H1 (cell line): ENCODE data around the gene SHROOM2. TPM values are rescaled to one million over a fixed set of nuclear protein-coding genes. Genes with fewer than 3 reads are reported as not detected.
A peak's percentile ranks its signal among the peaks of the same experiment; 100 is the strongest.

Experiments
- CTCF ChIA-PET: fragments of 300-600 bp; sonication (Branson Sonifier 250); formaldehyde crosslinking; loops from one replicate; lab custom pipeline; 2021; ENCODE audit not compliant: partially characterized antibody; lab: Charles Lee
- POLR2A ChIA-PET: fragments of 300-600 bp; sonication (Branson Sonifier 250); formaldehyde crosslinking; loops from one replicate; lab custom pipeline; 2021; ENCODE audit warnings: inconsistent platforms; ENCODE audit not compliant: partially characterized antibody; lab: Charles Lee
- DNase-seq, 2 experiments: peaks; one replicate each; pipeline versions ENCODE4 v3.0.0 to v3.0.0-alpha.2; 2010 to 2022; ENCODE audit warnings: low spot score in 2 of 2, low read depth in 1 of 2, mixed read lengths in 1 of 2
- FAIRE-seq: peaks from 2 replicates; lab custom pipeline; 2011; peaks lifted over from hg19 to GRCh38; lab: Jason Lieb, UNC
- H2AFZ ChIP-seq: 2 replicates; pipeline ENCODE4 v1.8.1; 2012; ENCODE audit warnings: low read length, inconsistent platforms
- H2AK5ac ChIP-seq: 2 replicates; pipeline ENCODE4 v1.6.1; 2013; ENCODE audit warnings: low read depth, low read length
- H2BK120ac ChIP-seq: replicated peaks from 2 replicates; pipeline ENCODE3; 2013; ENCODE audit warnings: low read depth, low read length, inconsistent platforms
- H2BK12ac ChIP-seq: 2 replicates; pipeline ENCODE4 v1.6.1; 2013; ENCODE audit warnings: low read depth, low read length
- H2BK15ac ChIP-seq: 2 replicates; pipeline ENCODE4 v1.6.1; 2013; ENCODE audit warnings: low read length
- H2BK20ac ChIP-seq: 2 replicates; pipeline ENCODE4 v1.6.1; 2013; ENCODE audit warnings: low read length
- H2BK5ac ChIP-seq: 2 replicates; pipeline ENCODE4 v1.6.1; 2013; ENCODE audit warnings: low read depth, low read length
- H3K14ac ChIP-seq: 2 replicates; pipeline ENCODE4 v1.6.1; 2013; ENCODE audit warnings: inconsistent platforms; ENCODE audit not compliant: insufficient read length
- H3K18ac ChIP-seq: 2 replicates; pipeline ENCODE4 v1.6.1; 2013; ENCODE audit warnings: low read length; ENCODE audit errors: extremely low read depth
- H3K23ac ChIP-seq: 2 replicates; pipeline ENCODE4 v1.6.1; 2013; ENCODE audit warnings: inconsistent platforms; ENCODE audit not compliant: insufficient read length
- H3K23me2 ChIP-seq: 2 replicates; pipeline ENCODE4 v1.6.1; 2013; ENCODE audit warnings: low read depth, low read length
- H3K27ac ChIP-seq: 2 replicates; pipeline ENCODE4 v1.6.1; 2011; ENCODE audit warnings: low read depth, low read length, inconsistent platforms
- H3K27me3 ChIP-seq, 4 experiments: replicated peaks in 1 of 4; 1 replicate in 1 of 4; 2 replicates in 3 of 4; pipeline versions ENCODE4 v1.6.1 to v1.8.1; 2011 to 2013; ENCODE audit warnings: low read length in 3 of 4, mild to moderate bottlenecking in 3 of 4, inconsistent platforms in 2 of 4, mixed read lengths in 2 of 4, moderate library complexity in 1 of 4; ENCODE audit not compliant: control insufficient read depth in 3 of 4, insufficient read depth in 3 of 4; ENCODE audit errors: extremely low read depth in 1 of 4
- H3K36me3 ChIP-seq, 4 experiments: 2 replicates each; pipeline versions ENCODE4 v1.6.1 to v1.8.1; 2011 to 2013; ENCODE audit warnings: mild to moderate bottlenecking in 4 of 4, low read length in 3 of 4, moderate library complexity in 2 of 4, control low read depth in 1 of 4, inconsistent platforms in 1 of 4; ENCODE audit not compliant: insufficient read depth in 4 of 4, control insufficient read depth in 2 of 4
- H3K4ac ChIP-seq: replicated peaks from 2 replicates; pipeline ENCODE3; 2013; ENCODE audit warnings: low read length, low read depth, mixed read lengths, inconsistent platforms; ENCODE audit not compliant: insufficient read length
- H3K4me1 ChIP-seq, 4 experiments: replicated peaks in 1 of 4; 1 replicate in 1 of 4; 2 replicates in 3 of 4; pipeline versions ENCODE4 v1.6.1 to v1.8.1; 2011 to 2013; ENCODE audit warnings: low read length in 3 of 4, inconsistent platforms in 2 of 4, mixed read lengths in 1 of 4; ENCODE audit not compliant: insufficient read depth in 4 of 4, control insufficient read depth in 3 of 4
- H3K4me2 ChIP-seq, 2 experiments: 2 replicates each; pipeline versions ENCODE4 v1.6.1 to v1.8.1; 2011 to 2013; ENCODE audit warnings: low read depth in 2 of 2, low read length in 2 of 2, control low read depth in 1 of 2, inconsistent platforms in 1 of 2, mild to moderate bottlenecking in 1 of 2; ENCODE audit not compliant: insufficient read depth in 1 of 2
- H3K4me3 ChIP-seq, 4 experiments: fragments of 200-600, 300-600 bp in 1 of 4; sonication (generic), shearing (Covaris generic), sonication (Bioruptor Twin) in 1 of 4; 2 replicates each; pipeline versions ENCODE4 v1.5.1 to v1.8.1; 2011 to 2016; ENCODE audit warnings: low read length in 4 of 4, low read depth in 3 of 4, control low read depth in 2 of 4, inconsistent platforms in 2 of 4, mild to moderate bottlenecking in 2 of 4, mixed read lengths in 1 of 4, moderate library complexity in 1 of 4; ENCODE audit not compliant: insufficient read depth in 2 of 4; ENCODE audit errors: extremely low read depth in 1 of 4
- H3K56ac ChIP-seq: replicated peaks from 2 replicates; pipeline ENCODE3; 2013; ENCODE audit warnings: low read depth, mild to moderate bottlenecking, mixed read lengths, low read length, inconsistent platforms; ENCODE audit not compliant: insufficient read length
- H3K79me1 ChIP-seq: 2 replicates; pipeline ENCODE4 v1.6.1; 2013; ENCODE audit warnings: low read depth, low read length, control low read depth
- H3K79me2 ChIP-seq, 2 experiments: 2 replicates each; pipeline versions ENCODE4 v1.6.1 to v1.8.1; 2012 to 2013; ENCODE audit warnings: low read length in 2 of 2, mild to moderate bottlenecking in 2 of 2, inconsistent platforms in 1 of 2; ENCODE audit not compliant: insufficient read depth in 2 of 2, control insufficient read depth in 1 of 2
- H3K9ac ChIP-seq, 4 experiments: replicated peaks in 1 of 4; 1 replicate in 1 of 4; 2 replicates in 3 of 4; pipeline versions ENCODE4 v1.6.1 to v1.8.1; 2011 to 2013; ENCODE audit warnings: low read depth in 3 of 4, low read length in 3 of 4, control low read depth in 2 of 4, mild to moderate bottlenecking in 2 of 4, moderate library complexity in 2 of 4, inconsistent platforms in 1 of 4; ENCODE audit errors: extremely low read depth in 1 of 4
- H3K9me3 ChIP-seq, 2 experiments: 2 replicates each; pipeline versions ENCODE4 v1.6.1 to v1.8.1; 2012 to 2013; ENCODE audit warnings: mild to moderate bottlenecking in 2 of 2, moderate library complexity in 2 of 2, control low read depth in 1 of 2, inconsistent platforms in 1 of 2, low read depth in 1 of 2, low read length in 1 of 2, mixed read lengths in 1 of 2; ENCODE audit not compliant: insufficient read depth in 2 of 2
- H4K20me1 ChIP-seq, 2 experiments: replicated peaks in 1 of 2; 2 replicates each; pipeline versions ENCODE3 to v1.8.1; 2011 to 2013; ENCODE audit warnings: inconsistent platforms in 2 of 2, low read length in 2 of 2, mild to moderate bottlenecking in 1 of 2; ENCODE audit not compliant: insufficient read depth in 2 of 2, control insufficient read depth in 1 of 2
- H4K5ac ChIP-seq: 2 replicates; pipeline ENCODE4 v1.6.1; 2013; ENCODE audit warnings: low read length, low read depth, mixed read lengths, inconsistent platforms; ENCODE audit not compliant: insufficient read length
- H4K8ac ChIP-seq: 2 replicates; pipeline ENCODE4 v1.8.0; 2013; ENCODE audit warnings: mild to moderate bottlenecking, moderate library complexity, low read length, inconsistent platforms; ENCODE audit not compliant: insufficient read depth; ENCODE audit errors: extremely low read depth
- H4K91ac ChIP-seq: replicated peaks from 2 replicates; pipeline ENCODE3; 2013; ENCODE audit warnings: low read length, mixed read lengths, inconsistent platforms; ENCODE audit not compliant: insufficient read length
- CBX8 ChIP-seq: fragments of 300-800, 300-1000 bp; sonication (generic); IDR thresholded peaks from 2 replicates; pipeline ENCODE4 v1.7.1; 2016; ENCODE audit warnings: low read depth, low read length, borderline replicate concordance
- KDM4A ChIP-seq: IDR thresholded peaks from one replicate; pipeline ENCODE4 v1.7.1; 2012; ENCODE audit warnings: low read depth, mild to moderate bottlenecking, moderate library complexity, low read length, inconsistent platforms; ENCODE audit not compliant: severe bottlenecking
- PHF8 ChIP-seq: fragments of 200-600 bp; sonication (generic); conservative IDR thresholded peaks from 2 replicates; pipeline ENCODE4 v1.7.1; 2012; ENCODE audit warnings: low read depth, mild to moderate bottlenecking, inconsistent platforms, low read length, moderate library complexity
- TAF1 ChIP-seq: IDR thresholded peaks from 2 replicates; pipeline ENCODE4 v1.6.1; 2011; ENCODE audit warnings: mild to moderate bottlenecking, low read depth, low read length
- TAF7 ChIP-seq: optimal IDR thresholded peaks from 2 replicates; pipeline ENCODE3; 2011; ENCODE audit warnings: low read depth, mild to moderate bottlenecking, inconsistent platforms, low read length, moderate library complexity, borderline replicate concordance
- WGBS, 2 experiments: shearing (Covaris generic) in 1 of 2; methylation state at CpG; one replicate each; pipeline versions ENCODE4 v1.1.6 to v1.1.7; 2013 to 2015; ENCODE audit warnings: low lambda C conversion rate in 2 of 2, mixed read lengths in 2 of 2, inconsistent platforms in 1 of 2, low coverage in 1 of 2, missing lambda C conversion rate in 1 of 2; ENCODE audit not compliant: insufficient replicate concordance in 2 of 2, insufficient coverage in 1 of 2, insufficient read length in 1 of 2; ENCODE audit errors: extremely low coverage in 1 of 2, missing lambda C conversion rate in 1 of 2; 5-methylcytosine and 5-hydroxymethylcytosine counted together
- polyA plus RNA-seq, 7 experiments: library from polyadenylated mRNA; depleted of rRNA in 3 of 7; stranded (reverse) in 5 of 7; unstranded in 2 of 7; fragments of >200 nt in 5 of 7; fragments of 200-250 nt in 2 of 7; gene quantifications; 1 replicate in 5 of 7; 2 replicates in 1 of 7; 4 replicates in 1 of 7; pipeline versions ENCODE4 v1.2.1 to v1.2.3, GENCODE V29; 2011 to 2013; ENCODE audit warnings: missing spikeins in 2 of 7, mixed read lengths in 2 of 7
- total RNA-seq: library from RNA; stranded (reverse); fragmentation: NEBNext Ultra II Directional; extraction: Animal tissue kit (Norgen Biotek cat#: 25700); gene quantifications from 2 replicates; pipeline ENCODE4 v1.2.1, GENCODE V29; 2021

The SHROOM2 gene
- total and polyA plus RNA-seq, 2 of the 8 experiments (the other 6 are each of a cell fraction or from before 2014, with no cell fraction given) = 3.4 to 14.2 TPM

DNA sequence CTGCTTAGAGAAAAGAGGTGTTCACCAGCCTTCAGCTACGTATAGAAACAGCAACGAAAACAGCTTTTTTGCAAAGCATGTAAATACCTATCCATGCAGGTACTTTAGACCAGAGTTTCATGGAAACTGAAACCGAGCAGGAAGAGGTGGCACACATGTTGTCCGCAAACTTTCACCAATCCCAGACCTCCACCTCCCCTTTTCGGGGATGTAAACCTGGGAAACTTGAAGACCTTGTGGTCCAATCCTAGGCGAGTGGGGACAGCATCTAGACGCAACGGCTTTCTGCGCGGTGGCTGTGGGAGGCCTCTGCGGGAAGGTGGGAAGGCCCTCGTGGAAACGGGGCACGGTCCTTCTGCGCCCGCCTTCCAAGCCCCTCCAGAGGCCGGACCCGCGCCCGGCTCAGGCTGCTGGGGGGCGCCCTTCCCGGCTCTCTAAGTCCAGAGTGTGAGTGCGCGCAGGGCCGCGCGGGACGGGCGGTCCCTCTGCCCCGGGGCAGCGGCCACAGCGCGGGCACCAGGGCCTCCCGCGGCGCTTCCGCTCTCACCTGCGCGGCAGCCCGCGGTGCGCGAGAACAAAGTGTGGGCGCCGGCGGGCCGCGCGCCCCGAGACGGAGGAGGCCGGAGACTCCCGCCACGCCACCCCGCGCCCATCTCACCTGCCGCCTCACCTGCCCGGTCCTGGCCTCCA is 830 bp upstream of the SHROOM2 start:
- Histone ChIP-seq H3K27ac (no peak overlapping the region), H3K9ac (peak overlapping the region in 2 of 4 experiments; percentile 13 to 43; a peak in 4 of 7 replicates), H3K56ac (no peak overlapping the region), H3K4ac (peak overlapping the region; percentile 14), H3K4me1 (peaks cover 5 to 15% (median 9%) of the 10 kb centered on the region in 4 experiments; a peak in 6 of 7 replicates), H4K8ac (no peak overlapping the region), H3K36me3 (no peaks in the 10 kb centered on the region), H2BK20ac (no peak overlapping the region), H4K20me1 (peaks cover 0 to 3% of the 10 kb centered on the region in 2 experiments), H3K4me2 (peak overlapping the region; percentile 68 to 74), H3K23me2 (peaks cover 8% of the 10 kb centered on the region; the same call in 1 of the 2 replicates)
- CTCF ChIA-PET = interaction anchor here (0.9 to 1.8 kb wide), 4 partner anchors 8 to 77 kb away, joined by 3 to 6 read pairs (median 3); no protein-coding TSS in a partner anchor
- POLR2A ChIA-PET = interaction anchor here (0.6 to 1.2 kb wide), 4 partner anchors 10 to 81 kb away, joined by 3 to 4 read pairs (median 3); no protein-coding TSS in a partner anchor
- TF ChIP-seq KDM4A (peak; percentile 35), TAF7 (no peak), CBX8 (no peak), TAF1 (peak; percentile 5; the same call in 1 of the 2 replicates), PHF8 (0 out of 2 replicates have a peak, but pooled peaks have one; percentile 1)
- TF ChIP-seq, all 59 proteins: peak for 3
- Histone ChIP-seq H3K23ac (no peak overlapping the region), H2BK12ac (no peak overlapping the region), H3K18ac (peak overlapping the region; percentile 60; the same call in 1 of the 2 replicates), H2AFZ (no peak overlapping the region), H3K9me3 (no peaks in the 10 kb centered on the region), H3K79me2 (peaks cover 0 to 49% of the 10 kb centered on the region in 2 experiments; a peak in 2 of 4 replicates), H2BK5ac (no peak overlapping the region), H2BK15ac (no peak overlapping the region), H2BK120ac (no peak overlapping the region), H4K91ac (no peak overlapping the region), H3K14ac (no peak overlapping the region), H3K79me1 (no peaks in the 10 kb centered on the region; the same call in 1 of the 2 replicates), H3K4me3 (peak overlapping the region; percentile 37 to 84 (median 56)), H2AK5ac (no peak overlapping the region), H3K27me3 (no peaks in the 10 kb centered on the region), H4K5ac (no peak overlapping the region)
- FAIRE-seq (no peak), DNase-seq (no peak)
- 17% methylated on average over 15 of the region's 58 CpGs; no CpG with 5 or more reads in 1 of the 2 experiments for WGBS, 2 experiments
